Measurements from ENCODE around the gene SMAP2. TPM values are rescaled to one million over a fixed set of nuclear protein-coding genes. Genes with fewer than 3 reads are reported as not detected.
A peak's percentile ranks its signal among the peaks of the same experiment; 100 is the strongest.

The SMAP2 gene
- total RNA-seq, 2 experiments from 2014 or later: 172 to 173 TPM

- DNase-seq: peak; percentile 46
- Mint-ChIP-seq H3K27ac (peak overlapping the region; percentile 90), H3K9me3 (no peaks in the 10 kb centered on the region), H3K4me3 (no peak overlapping the region), H3K4me1 (peaks cover 91% of the 10 kb centered on the region), H3K27me3 (no peaks in the 10 kb centered on the region), H3K36me3 (ENCODE audit: low read depth) (peaks cover 63% of the 10 kb centered on the region)
- ChIA-PET POLR2A (interaction anchor here (1.0 to 28.4 kb wide), 3 partner anchors 10 to 355 kb away, joined by 3 to 997 read pairs (median 7); partner anchors contain the start of genes CAP1 and SMAP2), CTCF (interaction anchor here (3.8 kb wide), 1 partner anchor 10 kb away, joined by 17 read pairs; no protein-coding TSS in a partner anchor)
Measured at GRCh38 chr1:40394491-40395172, 21.1 kb downstream of the SMAP2 start.

DNA sequence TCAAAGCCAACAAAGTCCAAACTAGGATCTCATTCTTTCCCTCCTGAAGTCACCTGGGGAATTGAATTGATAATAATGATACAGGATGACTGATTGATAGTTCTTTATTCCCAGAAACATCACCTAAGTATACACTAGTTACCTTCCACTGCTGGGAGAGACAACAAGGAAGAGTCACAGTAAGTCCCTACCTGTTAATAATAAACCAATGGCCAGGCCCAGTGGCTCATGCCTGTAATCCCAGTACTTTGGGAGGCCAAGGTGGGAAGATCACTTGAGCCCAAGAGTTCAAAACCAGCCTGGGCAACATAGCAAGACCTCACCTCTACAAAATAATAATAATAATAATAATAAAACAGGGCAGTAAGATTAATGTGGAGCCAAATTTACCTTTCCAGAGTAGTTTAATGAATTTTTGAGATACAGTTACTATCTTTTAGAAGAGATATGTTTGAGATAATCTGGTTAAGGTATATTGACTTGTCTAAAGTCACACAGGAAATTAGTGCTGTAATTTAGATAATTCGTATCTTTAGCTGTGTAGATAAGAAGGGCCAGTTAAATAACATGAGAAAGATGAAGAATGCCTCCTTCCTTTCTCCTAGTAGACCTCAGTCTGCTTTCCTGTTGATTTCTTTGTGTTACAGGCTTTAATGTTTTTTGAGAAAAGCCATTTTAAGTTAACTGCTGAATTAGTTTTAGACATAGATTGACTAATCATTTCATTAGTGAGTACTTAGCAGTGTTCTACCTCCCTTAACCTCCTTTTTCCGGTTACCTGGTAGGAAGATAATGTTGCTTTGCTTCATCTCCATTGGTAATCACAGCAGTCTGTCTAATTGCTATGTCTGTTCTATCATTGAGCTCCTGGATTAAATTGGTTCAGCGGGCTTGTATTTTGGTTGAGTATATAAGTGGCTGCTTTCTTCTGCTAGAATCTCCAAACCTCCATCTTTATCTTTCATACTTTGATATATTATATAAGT is 22.0 kb downstream of the SMAP2 start:
- no peak overlapping the region for H3K4me3 Mint-ChIP-seq
- POLR2A ChIA-PET: interaction anchor here (1.6 to 28.4 kb wide), 2 partner anchors 14 to 356 kb away, joined by 7 to 997 read pairs; partner anchors contain the start of genes CAP1 and SMAP2
- DNase-seq: no peak
- peaks cover 64% of the 10 kb centered on the region for H3K36me3 Mint-ChIP-seq (ENCODE audit: low read depth)
- CTCF ChIA-PET: interaction anchor here (0.6 to 1.4 kb wide), 2 partner anchors 10 to 51 kb away, joined by 3 read pairs; no protein-coding TSS in a partner anchor
- peak overlapping the region; percentile 90 for H3K27ac Mint-ChIP-seq
- no peaks in the 10 kb centered on the region for H3K27me3 Mint-ChIP-seq
- H3K4me1 Mint-ChIP-seq: peaks cover 91% of the 10 kb centered on the region
- H3K9me3 Mint-ChIP-seq: no peaks in the 10 kb centered on the region

GRCh38 chr1:40396420-40396819 is 22.9 kb downstream of the SMAP2 start:
- ChIA-PET POLR2A (interaction anchor here (28.4 kb wide), 1 partner anchor 15 kb away, joined by 997 read pairs; the partner anchor contains the start of gene SMAP2), CTCF (interaction anchor here (0.6 to 1.4 kb wide), 2 partner anchors 11 to 51 kb away, joined by 3 read pairs; no protein-coding TSS in a partner anchor)
- Mint-ChIP-seq H3K4me1 (peaks cover 91% of the 10 kb centered on the region), H3K27ac (peak overlapping the region; percentile 90), H3K36me3 (ENCODE audit: low read depth) (peaks cover 58% of the 10 kb centered on the region), H3K9me3 (no peaks in the 10 kb centered on the region), H3K27me3 (no peaks in the 10 kb centered on the region), H3K4me3 (peak overlapping the region; percentile 41)
- no peak for DNase-seq

- Mint-ChIP-seq H3K27me3 (no peaks in the 10 kb centered on the region), H3K4me1 (peaks cover 91% of the 10 kb centered on the region), H3K27ac (peak overlapping the region; percentile 90), H3K4me3 (peak overlapping the region; percentile 0), H3K9me3 (no peaks in the 10 kb centered on the region), H3K36me3 (ENCODE audit: low read depth) (peaks cover 56% of the 10 kb centered on the region)
- no peak for DNase-seq
- POLR2A ChIA-PET: interaction anchor here (0.8 to 28.4 kb wide), 3 partner anchors 16 to 58 kb away, joined by 4 to 997 read pairs (median 4); partner anchors contain the start of genes SMAP2 and ZFP69B
- CTCF ChIA-PET: interaction anchor here (1.0 to 2.7 kb wide), 3 partner anchors 10 to 56 kb away, joined by 4 to 6 read pairs (median 5); no protein-coding TSS in a partner anchor
Measured at GRCh38 chr1:40397258-40397657, 23.7 kb downstream of the SMAP2 start.

DNA sequence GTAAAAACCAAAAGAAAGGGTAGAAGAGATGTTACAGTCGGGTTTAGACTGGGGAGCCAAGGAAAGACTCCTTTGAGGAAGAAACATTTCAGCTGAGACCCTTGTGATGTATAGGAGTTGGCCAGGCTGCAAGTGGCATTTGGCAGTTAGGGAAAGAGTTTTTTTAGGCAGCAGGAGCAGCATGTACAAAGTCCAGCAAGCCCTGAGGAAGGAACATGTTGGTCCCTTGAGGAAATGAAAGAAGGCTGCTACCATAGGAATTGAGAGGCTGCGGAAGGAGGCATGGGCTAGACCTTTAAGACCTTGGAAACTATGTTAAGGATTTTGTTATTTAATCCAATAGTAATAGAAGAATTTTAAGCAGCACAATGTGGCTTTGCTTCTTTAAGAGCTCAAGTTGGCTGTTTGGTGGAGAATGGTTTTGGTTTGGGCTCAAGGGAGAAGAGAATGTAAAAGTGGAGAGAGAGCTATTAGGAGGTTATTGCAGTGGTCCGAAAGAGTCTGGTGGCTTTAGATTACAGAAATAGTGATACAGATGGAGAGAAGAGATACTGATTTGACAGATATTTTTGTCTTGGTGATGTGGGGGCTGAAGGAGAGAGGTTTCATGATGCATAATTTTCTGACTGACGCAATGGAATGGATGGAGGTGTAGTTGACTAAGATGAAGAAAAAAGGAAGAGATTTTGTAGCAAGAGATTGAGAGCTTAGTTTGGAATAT is 26.6 kb downstream of the SMAP2 start:
- H3K36me3 Mint-ChIP-seq (ENCODE audit: low read depth): peaks cover 48% of the 10 kb centered on the region

DNA sequence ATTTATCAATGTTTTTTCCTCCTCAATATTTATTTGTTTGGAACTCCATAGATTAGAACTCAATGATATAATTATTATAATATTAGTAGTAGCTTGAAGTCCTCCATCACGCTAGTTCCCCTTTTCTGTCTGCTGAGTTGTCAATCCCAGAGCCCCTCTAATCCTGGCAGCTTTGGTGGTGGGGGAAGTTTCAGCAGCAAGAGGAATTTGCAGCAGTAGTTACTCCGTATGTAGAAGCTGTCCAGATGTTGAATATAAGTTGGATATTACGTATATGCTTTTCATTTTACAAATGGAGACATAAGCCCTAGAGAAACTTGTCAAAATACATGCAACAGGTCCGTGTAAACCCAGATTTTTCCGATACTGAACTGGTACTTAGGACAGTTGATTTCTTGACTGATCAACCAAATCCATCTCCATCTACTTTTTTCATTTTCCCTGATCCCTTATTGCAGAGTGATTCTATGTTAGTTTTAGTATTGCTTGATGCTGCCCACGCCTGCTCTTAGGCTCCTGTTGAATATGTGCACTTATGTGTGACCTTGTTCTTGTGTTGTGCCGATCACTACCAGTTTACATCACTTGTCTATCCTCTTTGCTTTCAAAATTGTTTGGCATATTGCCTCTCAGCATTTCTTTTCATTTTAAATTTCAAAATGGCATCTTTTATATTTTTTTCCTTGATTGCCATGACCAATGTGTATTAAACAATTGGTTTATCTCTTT is 28.1 kb downstream of the SMAP2 start:
- ChIA-PET POLR2A (interaction anchor here (28.4 kb wide), 1 partner anchor 20 kb away, joined by 997 read pairs; the partner anchor contains the start of gene SMAP2), CTCF (interaction anchor here (0.8 to 3.8 kb wide), 4 partner anchors 17 to 323 kb away, joined by 3 to 24 read pairs (median 16); partner anchors contain the start of gene SMAP2)
- DNase-seq: no peak
- peak overlapping the region; percentile 1 for H3K4me3 Mint-ChIP-seq
- peaks cover 79% of the 10 kb centered on the region for H3K4me1 Mint-ChIP-seq
- H3K36me3 Mint-ChIP-seq (ENCODE audit: low read depth): peaks cover 55% of the 10 kb centered on the region
- peak overlapping the region; percentile 54 for H3K27ac Mint-ChIP-seq
- H3K9me3 Mint-ChIP-seq: no peaks in the 10 kb centered on the region
- H3K27me3 Mint-ChIP-seq: no peaks in the 10 kb centered on the region

More for the DNA sequence above, 26.6 kb downstream of the SMAP2 start:
- POLR2A ChIA-PET: interaction anchor here (0.9 to 28.4 kb wide), 8 partner anchors 18 to 462 kb away, joined by 3 to 997 read pairs (median 3); partner anchors contain the start of genes CITED4, RLF and SMAP2
- Mint-ChIP-seq H3K4me1 (peaks cover 88% of the 10 kb centered on the region), H3K27me3 (no peaks in the 10 kb centered on the region), H3K9me3 (no peaks in the 10 kb centered on the region), H3K27ac (peak overlapping the region; percentile 77), H3K4me3 (peak overlapping the region; percentile 38)
- no peak for DNase-seq
- CTCF ChIA-PET: interaction anchor here (0.7 to 2.8 kb wide), 9 partner anchors 16 to 256 kb away, joined by 3 to 24 read pairs (median 6); partner anchors contain the start of gene SMAP2

GRCh38 chr1:40404670-40405462 is 31.3 kb downstream of the SMAP2 start:
- no peak overlapping the region for H3K4me3 Mint-ChIP-seq
- no peaks in the 10 kb centered on the region for H3K9me3 Mint-ChIP-seq
- peaks cover 55% of the 10 kb centered on the region for H3K36me3 Mint-ChIP-seq (ENCODE audit: low read depth)
- CTCF ChIA-PET: interaction anchor here (0.6 to 5.4 kb wide), 27 partner anchors 12 to 444 kb away, joined by 3 to 59 read pairs (median 5); partner anchors contain the start of genes COL9A2, RLF, SMAP2 and ZFP69B
- DNase-seq: peak; percentile 47
- H3K4me1 Mint-ChIP-seq: peaks cover 54% of the 10 kb centered on the region
- POLR2A ChIA-PET: interaction anchor here (0.6 to 28.4 kb wide), 6 partner anchors 10 to 163 kb away, joined by 3 to 997 read pairs (median 4); partner anchors contain the start of genes COL9A2 and SMAP2
- H3K27ac Mint-ChIP-seq: peak overlapping the region; percentile 17
- no peaks in the 10 kb centered on the region for H3K27me3 Mint-ChIP-seq

- Mint-ChIP-seq H3K27me3 (no peaks in the 10 kb centered on the region), H3K4me3 (no peak overlapping the region), H3K9me3 (no peaks in the 10 kb centered on the region), H3K4me1 (peaks cover 45% of the 10 kb centered on the region), H3K36me3 (ENCODE audit: low read depth) (peaks cover 55% of the 10 kb centered on the region), H3K27ac (peak overlapping the region; percentile 9)
- ChIA-PET CTCF (interaction anchor here (1.1 to 5.4 kb wide), 12 partner anchors 13 to 263 kb away, joined by 3 to 59 read pairs (median 19); partner anchors contain the start of genes SMAP2 and ZMPSTE24), POLR2A (interaction anchor here (0.6 to 28.4 kb wide), 2 partner anchors 24 to 164 kb away, joined by 3 to 997 read pairs; partner anchors contain the start of gene SMAP2)
- DNase-seq: no peak
Measured at GRCh38 chr1:40405812-40406211, 32.3 kb downstream of the SMAP2 start.

DNA sequence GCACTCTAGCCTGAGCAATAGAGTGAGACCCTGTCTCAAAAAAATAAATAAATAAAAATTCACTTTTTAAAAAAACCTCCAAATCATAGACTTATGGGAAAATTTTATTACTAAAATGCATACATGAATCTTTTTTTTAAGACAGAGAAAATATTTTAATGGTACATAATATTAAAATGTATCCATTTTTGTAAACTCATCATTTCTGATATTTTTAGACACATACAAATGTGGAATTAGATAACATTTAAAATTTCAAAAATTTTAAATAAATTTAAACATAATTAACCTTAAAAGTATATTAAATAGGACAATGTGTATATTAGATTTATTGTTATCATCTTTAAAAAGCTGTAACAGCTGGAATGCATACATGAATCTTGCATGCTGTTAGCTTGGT is 33.9 kb downstream of the SMAP2 start:
- no peak for DNase-seq
- ChIA-PET POLR2A (interaction anchor here (28.4 kb wide), 1 partner anchor 26 kb away, joined by 997 read pairs; the partner anchor contains the start of gene SMAP2), CTCF (interaction anchor here (0.6 to 5.4 kb wide), 5 partner anchors 69 to 268 kb away, joined by 3 to 34 read pairs (median 3); no protein-coding TSS in a partner anchor)
- no peaks in the 10 kb centered on the region for H3K9me3 Mint-ChIP-seq
- H3K4me3 Mint-ChIP-seq: no peak overlapping the region
- no peak overlapping the region for H3K27ac Mint-ChIP-seq
- peaks cover 59% of the 10 kb centered on the region for H3K36me3 Mint-ChIP-seq (ENCODE audit: low read depth)
- H3K27me3 Mint-ChIP-seq: no peaks in the 10 kb centered on the region
- H3K4me1 Mint-ChIP-seq: peaks cover 30% of the 10 kb centered on the region

- Mint-ChIP-seq H3K36me3 (ENCODE audit: low read depth) (peaks cover 72% of the 10 kb centered on the region), H3K4me3 (no peak overlapping the region), H3K9me3 (no peaks in the 10 kb centered on the region), H3K27ac (no peak overlapping the region), H3K27me3 (no peaks in the 10 kb centered on the region), H3K4me1 (peaks cover 24% of the 10 kb centered on the region)
- DNase-seq: no peak
- ChIA-PET CTCF (no interaction called here), POLR2A (interaction anchor here (1.3 kb wide), 1 partner anchor 23 kb away, joined by 4 read pairs; no protein-coding TSS in a partner anchor)
Measured at GRCh38 chr1:40409467-40409866, 35.9 kb downstream of the SMAP2 start.
